Stimulated activated CD4-positive, alpha-beta T cell treated with anti-CD3 and anti-CD28 coated beads, Interleukin-4, amount 100 ng/mL, for 48 hours (primary cell): ENCODE measurements around the gene BOLA1.
"Not testable (repeated sequence)": the region's sequence is repeated elsewhere in the genome, so short reads cannot be mapped to it uniquely, and the experiment has no call there.

Experiments
- DNase-seq, 2 donors: peaks; one replicate each; pipeline ENCODE4 v3.0.0-alpha.2; 2020; ENCODE audit warnings: low read depth in 2 of 2

Gene BOLA1

DNA sequence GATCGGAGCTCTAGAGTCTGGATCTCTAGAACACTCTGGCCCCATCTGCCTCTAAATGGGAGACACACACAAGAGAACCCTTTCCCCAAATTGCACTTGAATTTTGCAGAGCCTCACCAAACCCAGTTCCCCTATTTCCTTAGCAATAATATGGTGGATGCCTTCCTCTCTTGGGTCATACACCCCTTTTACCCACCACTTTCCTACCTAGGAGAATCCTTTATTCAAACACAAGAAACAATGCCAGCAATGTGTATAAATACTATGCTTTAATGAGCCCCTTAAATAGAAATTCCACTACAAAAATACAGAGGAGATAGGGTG lies 29.0 kb downstream of the BOLA1 start:
- no peak for DNase-seq

DNA sequence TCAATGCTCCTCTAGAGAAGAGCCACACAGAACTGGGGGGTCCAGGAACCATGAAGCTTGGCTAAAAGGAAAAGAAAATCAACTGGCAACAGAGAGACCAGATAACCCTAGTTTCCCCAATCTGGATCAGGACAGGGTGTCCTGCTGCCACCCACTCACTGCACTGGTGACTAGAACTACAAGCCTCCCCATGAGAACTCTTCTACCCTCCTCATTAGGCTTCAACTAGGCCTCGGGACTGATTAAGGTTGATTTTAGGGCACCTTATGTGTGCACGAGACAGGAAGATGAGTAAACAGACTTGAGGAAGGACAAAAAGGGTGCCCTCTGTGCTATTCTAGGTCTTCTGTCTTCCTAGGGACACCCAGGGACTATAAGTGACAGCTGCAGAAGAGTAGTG lies 30.5 kb downstream of the BOLA1 start:
- DNase-seq = no peak

DNA sequence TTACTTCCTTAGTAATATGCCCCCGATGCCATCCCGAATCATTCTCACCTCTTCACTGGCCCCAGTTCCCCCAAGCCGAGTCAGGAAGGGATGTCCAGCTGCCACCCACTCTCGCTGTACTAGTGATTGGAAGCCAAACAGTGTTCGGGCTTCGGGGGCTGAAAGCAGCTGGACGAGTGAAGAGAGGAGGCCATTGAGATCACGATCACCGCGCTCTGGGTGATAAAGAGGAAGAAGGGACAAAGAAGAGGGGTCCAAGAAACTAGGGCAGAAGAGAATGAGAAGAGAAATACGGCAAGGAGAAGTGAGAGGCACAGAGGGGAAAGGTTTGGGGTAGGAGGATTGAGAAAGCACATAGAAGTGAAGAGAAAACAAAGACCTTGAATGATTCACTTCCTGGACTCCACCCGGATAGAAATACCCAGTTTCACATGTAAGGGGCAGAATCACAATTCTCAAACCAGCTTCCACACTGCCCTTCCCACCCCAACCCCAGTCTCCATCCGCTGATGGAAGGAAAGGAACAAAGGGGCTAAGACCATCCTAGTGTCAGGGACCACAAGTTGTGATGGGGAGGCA lies 31.9 kb downstream of the BOLA1 start:
- DNase-seq = no peak

DNA sequence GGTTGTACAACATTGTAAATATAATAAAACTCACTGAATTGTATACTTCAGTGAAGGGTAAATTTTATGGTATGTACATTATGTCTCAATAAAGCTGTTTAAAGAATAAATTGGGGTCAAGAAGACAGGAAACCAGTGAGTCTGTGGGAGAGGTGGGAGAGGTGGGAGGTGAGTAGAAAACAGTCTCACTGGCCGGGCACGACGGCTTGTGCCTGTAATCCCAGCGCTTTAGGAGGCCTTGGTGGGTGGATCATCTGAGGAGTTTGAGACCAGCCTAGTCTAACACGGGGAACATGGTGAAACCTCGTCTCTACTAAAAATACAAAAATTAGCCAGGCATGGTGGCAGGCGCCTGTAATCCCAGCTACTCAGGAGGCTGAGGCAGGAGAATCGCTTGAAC lies 33.1 kb downstream of the BOLA1 start:
- no peak for DNase-seq

DNA sequence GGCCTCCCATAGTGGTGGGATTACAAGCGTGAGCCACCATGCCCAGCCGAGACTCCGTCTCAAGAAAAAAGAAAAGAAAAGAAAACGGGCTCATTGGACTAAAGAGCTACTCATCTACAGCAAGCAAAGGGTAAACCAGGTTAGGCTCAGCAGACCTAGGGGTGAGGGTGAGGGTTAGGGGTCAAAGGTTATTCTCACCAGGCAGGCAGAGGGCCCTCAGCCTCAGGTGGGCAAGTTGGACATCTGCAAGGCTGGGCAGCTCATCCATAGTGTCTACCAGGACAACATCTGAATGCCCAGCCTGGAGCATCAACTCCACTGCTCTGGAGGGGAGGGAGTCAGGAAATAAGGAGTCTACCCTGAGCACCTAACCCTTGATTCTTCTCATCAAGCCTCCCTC lies 33.8 kb downstream of the BOLA1 start:
- DNase-seq = no peak

DNA sequence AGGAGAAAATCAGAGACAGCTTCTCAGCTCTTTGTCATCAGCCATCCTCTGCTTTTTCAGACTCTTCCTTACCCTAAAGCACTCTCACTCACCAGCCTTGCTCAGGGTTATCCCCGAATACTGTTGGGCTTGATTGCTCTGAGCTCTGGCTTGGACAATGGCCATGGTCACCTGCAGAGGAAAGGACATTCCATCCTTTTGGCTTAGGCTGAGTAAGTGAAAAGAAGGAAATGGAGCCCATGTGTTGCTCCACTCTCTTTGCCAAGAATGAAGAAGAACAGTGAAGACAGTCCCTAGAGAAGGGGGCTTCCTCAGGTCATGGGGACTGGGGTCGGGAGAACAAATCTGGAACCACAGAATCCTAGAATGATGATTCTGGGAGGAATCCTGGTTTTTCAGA lies 35.0 kb downstream of the BOLA1 start:
- no peak for DNase-seq

GRCh38 chr1:149936170-149936991 lies 37.0 kb downstream of the BOLA1 start, which contains the start of gene MTMR11:
Gene MTMR11, minus strand, starts transcription at chr1:149936879. Its CDS starts 232 bp downstream, at chr1:149936647.
- no peak for DNase-seq

DNA sequence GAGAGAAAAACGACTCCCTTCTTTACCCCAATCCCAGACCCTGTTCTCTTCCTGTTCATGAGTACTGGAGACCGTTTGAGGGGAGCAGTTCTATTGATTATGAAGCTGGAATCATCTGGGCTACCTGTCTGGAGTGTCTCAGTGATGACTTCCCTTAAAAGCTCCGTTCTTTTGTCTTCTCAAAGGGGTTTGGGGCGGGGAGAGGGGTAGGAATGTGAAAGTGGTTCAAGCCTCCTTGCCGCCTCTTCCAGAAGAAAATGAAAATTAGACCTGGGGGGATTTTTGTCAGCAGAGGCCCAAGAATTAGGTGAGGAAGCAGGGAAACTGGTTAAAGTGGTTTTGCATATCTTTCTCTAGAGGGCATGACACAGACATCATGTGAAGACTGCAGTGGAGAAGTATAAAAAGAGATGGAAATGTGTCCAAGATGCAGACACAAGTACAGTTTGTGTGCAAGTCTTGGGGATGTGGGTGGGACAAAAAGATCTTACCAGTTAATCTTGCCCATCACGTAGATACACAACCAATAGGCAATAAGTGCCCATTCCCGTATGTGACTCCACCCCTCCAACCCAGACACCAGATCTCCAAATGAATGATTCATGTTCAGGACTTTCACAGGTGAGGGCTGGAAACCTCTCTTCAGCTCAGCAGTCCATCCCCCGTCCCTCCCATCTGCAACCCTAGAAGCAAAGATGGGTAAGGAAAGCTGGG lies 37.8 kb downstream of the BOLA1 start:
- DNase-seq = no peak

DNA sequence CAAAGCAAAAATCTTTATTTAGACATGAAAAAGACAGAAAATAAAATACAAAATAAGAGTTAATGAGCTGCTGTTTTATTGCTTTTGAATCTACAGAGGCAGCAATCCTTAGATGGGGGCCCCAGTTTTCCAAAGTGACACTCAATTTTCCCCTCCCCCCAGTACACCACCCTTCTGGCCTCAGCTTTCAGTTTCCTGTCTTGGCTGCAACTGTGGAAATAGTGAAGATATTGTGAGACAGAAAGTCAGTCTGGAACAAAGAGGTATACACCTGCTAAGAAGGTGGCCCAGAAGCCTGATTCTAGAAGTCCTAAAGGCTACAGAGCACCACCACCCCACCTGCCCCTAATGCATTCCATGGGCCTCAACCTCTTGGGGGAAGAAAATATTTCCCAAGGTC lies 38.4 kb downstream of the BOLA1 start:
- DNase-seq = no peak

DNA sequence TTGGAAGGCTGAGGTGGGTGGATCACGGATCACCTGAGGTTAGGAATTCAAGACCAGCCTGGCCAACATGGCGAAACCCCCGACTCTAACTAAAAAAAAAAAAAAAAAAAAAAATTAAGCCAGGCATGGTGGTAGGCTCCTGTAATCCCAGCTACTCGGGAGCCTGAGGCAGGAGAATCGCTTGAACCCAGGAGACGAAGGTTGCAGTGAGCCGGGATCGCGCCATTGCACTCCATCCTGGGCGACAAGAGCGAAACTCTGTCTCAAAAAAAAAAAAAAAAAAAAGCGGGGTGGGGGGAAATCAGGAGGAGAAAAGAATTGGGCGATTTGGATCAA lies 39.3 kb downstream of the BOLA1 start:
- DNase-seq = not testable (repeated sequence)

GRCh38 chr1:149940427-149940826 lies 41.1 kb downstream of the BOLA1 start:
- DNase-seq = no peak

DNA sequence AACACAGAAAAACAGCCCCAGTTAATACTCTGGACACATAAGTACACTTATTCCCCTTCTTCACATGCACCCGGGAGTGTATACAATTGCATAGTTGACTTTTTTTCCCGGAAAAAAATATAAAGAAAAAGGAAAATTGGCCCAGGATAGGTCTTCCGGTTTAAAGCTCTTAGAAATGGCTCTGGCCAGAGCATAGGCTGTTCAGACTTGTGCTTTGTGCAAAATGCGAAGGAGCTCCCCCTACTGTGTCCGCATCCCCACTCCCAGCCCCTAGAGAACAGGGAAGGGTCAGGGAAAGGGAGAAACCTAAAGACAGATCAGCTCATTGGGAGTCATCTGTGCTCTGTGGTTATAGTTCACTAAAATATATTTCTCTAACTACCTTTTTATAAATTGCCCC lies 42.8 kb downstream of the BOLA1 start:
- DNase-seq = no peak

DNA sequence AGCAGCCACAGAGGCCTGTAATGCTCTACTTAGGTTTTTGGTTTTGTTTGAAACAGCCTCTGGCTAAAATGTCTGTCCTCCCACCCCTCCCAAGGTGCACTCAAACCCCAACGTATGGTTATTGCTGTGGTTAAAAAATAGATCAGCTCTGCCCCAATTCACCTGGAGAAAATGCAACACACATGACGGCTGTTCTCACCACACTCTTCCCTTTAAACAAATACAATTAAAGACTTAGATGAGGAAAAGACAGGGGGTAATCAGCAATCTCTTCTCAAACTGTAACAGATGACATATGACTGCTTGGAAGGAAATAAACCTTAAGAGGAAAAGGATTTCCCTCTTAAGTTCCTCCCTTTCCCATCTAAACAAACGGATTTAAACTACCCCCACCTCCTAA lies 43.5 kb downstream of the BOLA1 start:
- DNase-seq = no peak

GRCh38 chr1:149945206-149945605 lies 45.8 kb downstream of the BOLA1 start:
- DNase-seq = no peak

DNA sequence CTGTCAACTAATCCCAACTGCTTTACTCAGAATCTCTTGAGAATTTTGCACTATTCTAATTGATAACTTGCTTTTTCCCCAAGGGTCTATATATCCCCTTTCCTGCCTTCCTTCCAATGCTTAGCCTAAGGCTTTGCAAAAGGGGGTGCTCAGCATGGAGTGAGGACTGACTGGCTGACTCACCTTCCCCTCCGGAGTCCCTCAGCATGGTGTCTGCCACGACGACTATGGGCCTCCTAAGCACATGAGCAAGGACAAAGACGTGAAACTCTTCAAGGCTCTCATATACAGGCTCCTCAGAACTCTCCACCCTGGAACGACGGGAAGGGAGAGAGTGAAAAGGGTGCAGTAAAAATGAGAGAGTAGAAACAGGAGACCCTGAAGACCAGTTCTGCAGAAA lies 50.5 kb downstream of the BOLA1 start:
- DNase-seq = no peak
